C4-2B (cell line): ENCODE results near the gene COL6A2.
"Not testable (repeated sequence)": the region's sequence is repeated elsewhere in the genome, so short reads cannot be mapped to it uniquely, and the experiment has no call there.

Source experiments
- H3K27ac ChIP-seq: fragments of 450-650 bp; 2 replicates; pipeline ENCODE4 v1.5.1; 2017
- CTCF ChIP-seq: fragments of 450-650 bp; conservative IDR thresholded peaks from 2 replicates; pipeline ENCODE4 v1.5.1; 2017; ENCODE audit warnings: mild to moderate bottlenecking
- ZFX ChIP-seq: fragments of 450-650 bp; IDR thresholded peaks from 2 replicates; pipeline ENCODE4 v1.6.1; 2017

The COL6A2 gene

DNA sequence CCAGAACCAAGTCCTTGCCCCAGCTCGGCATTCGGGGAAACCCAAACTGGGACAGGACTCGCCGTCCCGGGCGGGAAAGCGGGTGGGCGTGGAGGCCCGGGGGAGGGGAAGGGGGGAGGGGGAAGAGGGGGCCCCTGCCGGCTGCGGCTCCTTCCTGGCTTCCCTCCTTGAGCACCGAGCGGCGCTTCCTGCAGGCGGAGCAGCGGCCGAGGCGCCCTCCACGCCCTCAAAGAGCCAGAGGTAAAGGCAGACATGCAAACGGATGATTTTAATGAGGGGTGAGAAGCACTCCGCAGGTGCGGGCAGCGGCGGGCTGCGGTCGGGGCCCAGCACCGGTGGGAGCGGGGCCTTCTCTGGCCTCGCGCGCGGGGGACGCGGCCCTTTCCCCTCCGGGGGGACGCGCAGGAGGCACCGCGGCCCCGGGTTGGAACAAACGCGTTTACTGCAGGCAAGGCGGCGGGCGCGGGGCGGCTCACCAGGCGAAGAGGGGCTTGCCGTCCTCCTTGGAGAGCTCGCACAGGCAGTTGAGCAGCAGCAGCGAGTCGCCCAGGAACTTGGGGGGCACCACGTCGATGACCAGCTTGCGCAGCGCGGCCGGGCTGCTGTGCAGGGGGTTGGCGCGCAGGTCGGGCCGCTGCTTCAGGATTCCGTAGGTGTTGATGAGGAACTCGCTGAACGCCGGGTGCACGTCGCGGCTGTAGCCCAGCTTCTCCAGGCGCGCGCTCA, 63.2 kb downstream of the COL6A2 start:
- H3K27ac ChIP-seq, result peak overlapping the region; percentile 80
- TF ChIP-seq CTCF, result no peak
- no peak for TF ChIP-seq ZFX

DNA sequence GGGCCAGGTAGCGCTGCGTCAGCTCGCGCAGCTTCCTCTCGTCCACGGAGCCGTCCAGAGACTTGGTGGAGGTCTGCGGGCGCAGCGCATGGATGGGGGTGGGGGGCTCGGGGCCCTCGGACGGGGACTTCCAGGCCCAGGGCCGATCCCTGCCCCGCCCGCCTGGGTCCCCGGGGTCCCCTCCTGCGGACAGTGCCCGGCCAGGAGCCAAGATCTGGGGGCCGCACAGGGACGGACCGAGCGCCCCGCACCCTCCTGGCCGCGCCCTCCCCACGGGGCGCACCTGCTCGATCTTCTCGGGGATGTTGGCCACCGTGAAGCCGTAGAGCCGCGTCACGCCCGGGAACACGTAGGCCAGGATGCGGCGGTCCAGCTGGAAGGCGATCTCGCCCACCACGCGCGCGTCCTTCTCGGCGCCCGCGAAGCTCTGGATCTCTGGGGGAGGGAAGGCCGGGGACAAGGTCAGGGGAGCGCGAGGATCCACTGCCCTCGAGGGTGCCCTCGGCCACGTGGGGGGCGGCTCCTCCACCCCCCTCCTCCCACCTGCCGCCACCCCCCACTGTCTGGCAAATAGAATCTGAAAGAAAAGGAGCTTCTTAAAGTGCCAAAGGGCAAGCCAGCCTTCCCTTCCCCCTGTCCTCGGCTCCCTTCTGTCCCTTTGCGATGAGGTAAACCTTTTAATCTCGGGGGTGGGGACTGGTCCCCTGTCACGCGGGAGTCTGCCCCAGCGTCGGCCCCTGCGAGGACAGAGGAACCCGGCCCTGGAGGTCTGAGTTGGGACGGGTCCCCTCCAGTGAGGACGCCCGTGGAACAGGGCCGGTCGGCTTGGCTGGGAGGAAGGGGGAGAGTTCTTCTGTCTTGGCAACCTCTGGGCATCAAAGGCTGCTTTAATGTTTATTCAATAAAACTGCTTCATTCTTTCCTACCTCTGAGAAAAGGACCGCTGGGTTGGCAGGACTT, 64.0 kb downstream of the COL6A2 start:
- H3K27ac ChIP-seq, result peak overlapping the region; percentile 80
- no peak for TF ChIP-seq ZFX
- no peak for TF ChIP-seq CTCF

GRCh38 chr21:46163380-46163779, 65.5 kb downstream of the COL6A2 start:
- TF ChIP-seq CTCF (no peak), ZFX (no peak)

DNA sequence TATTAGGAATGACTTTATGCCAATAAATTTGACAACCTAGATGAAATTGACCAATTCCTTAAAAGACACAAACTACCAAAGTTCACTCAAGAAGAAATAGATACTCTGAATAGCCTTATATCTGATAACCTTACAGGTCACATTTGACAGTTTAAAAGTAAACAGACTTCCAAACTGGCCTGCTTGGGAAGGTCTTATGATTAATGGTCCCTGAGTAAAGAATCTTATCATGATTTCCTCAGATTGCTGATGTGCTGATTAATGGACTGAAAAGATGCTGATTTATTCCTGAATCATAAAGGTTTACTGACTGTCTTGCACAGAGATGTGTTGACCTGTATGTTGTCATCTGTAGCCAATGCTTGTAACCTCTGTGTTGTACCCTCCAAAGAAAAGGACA, 67.2 kb downstream of the COL6A2 start:
- TF ChIP-seq ZFX (no peak), CTCF (no peak)
- H3K27ac ChIP-seq, result no peak overlapping the region

More at GRCh38 chr21:46163380-46163779, 65.5 kb downstream of the COL6A2 start:
- no peak overlapping the region for H3K27ac ChIP-seq

DNA sequence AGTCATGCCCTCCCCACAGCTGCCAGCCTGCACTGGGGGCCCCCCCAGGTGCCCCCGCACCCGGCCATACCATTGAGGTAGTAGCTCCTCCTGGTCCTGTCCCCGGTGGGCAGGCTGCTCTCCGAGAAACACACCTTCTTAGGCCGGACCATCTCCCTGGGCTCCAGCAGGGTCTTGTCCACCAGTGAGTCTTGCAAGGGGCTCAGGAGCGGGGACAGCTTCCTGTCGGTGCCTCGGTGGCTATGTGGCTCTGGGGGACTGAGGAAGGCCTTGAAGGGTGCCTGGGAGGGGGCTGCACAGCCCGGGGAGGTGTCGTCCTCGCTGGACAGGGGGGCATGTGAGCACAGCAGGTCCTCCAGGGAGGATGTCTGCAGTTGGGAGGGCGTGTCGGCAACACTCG, 70.3 kb downstream of the COL6A2 start:
- no peak overlapping the region for H3K27ac ChIP-seq
- no peak for TF ChIP-seq CTCF
- TF ChIP-seq ZFX, result no peak

DNA sequence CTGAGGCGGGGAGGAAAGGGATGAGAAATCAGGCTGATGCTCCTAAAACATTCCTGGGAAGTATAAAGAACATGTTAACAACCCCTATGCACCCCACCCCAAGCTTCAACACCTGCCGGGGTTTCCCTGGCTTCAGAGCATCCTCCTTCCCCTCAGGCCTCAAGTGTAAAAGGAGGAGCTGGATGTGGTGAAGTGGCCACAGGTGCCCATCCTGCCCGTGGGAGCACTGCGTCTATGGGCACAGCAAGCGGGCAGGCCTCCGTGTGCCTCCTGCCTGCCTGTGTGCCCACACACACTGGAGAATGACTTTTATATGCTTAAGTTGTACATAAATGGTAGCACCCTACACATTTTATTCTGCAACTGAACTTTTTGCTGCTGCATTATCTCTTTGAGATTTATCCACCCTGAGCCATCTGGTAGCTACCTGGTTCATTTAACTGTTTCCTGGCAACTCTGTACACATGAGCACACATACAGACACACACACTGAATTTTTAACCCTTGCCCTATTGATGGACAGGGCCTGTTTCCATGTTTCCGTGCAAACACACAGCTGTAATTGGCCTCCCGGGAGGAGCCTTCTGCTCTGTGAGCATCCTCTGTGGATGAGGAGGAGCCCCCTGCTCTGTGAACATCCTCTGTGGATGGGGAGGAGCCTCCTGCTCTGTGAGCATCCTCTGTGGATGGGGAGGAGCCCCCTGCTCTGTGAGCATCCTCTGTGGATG, 70.9 kb downstream of the COL6A2 start:
- no peak overlapping the region for H3K27ac ChIP-seq
- TF ChIP-seq CTCF (no peak), ZFX (no peak)

DNA sequence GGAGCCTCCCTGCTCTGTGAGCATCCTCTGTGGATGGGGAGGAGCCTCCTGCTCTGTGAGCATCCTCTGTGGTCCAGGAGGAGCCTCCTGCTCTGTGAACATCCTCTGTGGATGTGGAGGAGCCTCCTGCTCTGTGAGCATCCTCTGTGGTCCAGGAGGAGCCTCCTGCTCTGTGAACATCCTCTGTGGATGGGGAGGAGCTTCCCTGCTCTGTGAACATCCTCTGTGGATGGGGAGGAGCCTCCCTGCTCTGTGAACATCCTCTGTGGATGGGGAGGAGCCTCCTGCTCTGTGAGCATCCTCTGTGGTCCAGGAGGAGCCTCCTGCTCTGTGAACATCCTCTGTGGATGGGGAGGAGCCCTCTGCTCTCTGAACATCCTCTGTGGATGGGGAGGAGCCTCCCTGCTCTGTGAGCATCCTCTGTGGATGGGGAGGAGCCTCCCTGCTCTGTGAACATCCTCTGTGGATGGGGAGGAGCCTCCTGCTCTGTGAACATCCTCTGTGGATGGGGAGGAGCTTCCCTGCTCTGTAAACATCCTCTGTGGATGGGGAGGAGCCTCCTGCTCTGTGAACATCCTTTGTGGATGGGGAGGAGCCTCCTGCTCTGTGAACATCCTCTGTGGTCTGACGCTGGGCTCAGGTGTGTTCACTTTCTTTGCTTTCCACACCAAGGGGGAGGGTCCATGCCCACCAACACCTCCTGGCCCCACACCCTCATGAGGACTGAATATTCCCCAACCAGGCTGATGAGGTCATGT, 72.7 kb downstream of the COL6A2 start:
- not testable (repeated sequence) for H3K27ac ChIP-seq
